EH (cell line): Measurements from ENCODE around the gene ZNF3.
A peak's percentile ranks its signal among the peaks of the same experiment; 100 is the strongest.

ENCODE experiments used
- DNase-seq: peaks from one replicate; pipeline ENCODE4 v3.0.0-alpha.2; 2015; ENCODE audit warnings: low read depth

Gene ZNF3

DNA sequence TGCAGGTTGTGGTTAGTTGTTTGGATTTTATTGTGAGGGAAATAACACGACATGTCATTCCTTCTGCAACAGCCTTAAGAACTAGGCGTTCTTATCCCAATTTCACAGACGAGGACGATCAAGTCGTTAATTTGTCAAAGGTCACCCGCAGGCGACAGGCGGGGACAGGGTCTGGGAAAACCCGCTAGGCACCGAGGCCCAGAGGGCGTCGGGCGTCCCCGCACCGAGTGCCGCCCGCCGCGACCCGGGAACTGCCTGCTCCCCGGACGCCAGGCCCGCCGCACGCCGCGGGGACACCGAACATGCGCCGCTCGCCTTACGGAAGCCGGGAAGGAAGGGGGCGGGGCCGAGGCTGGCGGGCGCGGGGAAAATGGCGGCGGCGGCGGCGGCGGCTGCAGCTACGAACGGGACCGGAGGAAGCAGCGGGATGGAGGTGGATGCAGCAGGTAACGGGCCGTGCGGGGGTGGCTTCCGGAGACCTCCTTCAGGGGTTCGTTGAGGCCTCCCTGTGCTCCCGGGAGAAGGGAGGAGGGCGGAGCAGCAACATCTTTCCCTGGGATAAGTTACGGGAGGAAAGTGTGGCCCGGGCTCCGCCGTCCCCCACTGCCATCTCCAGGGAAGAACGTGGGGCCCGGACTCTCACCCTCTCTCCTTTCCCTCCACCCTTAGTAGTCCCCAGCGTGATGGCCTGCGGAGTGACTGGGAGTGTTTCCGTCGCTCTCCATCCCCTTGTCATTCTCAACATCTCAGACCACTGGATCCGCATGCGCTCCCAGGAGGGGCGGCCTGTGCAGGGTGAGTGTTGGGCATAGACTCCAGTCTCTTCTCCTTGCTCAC lies 7.3 kb upstream of the ZNF3 start, which contains the start of gene COPS6:
TSS of gene COPS6 (plus strand) at position 349 of the 837 bp plus-strand sequence. CDS start at position 371, 22 bp downstream.
- peak; percentile 74 for DNase-seq

DNA sequence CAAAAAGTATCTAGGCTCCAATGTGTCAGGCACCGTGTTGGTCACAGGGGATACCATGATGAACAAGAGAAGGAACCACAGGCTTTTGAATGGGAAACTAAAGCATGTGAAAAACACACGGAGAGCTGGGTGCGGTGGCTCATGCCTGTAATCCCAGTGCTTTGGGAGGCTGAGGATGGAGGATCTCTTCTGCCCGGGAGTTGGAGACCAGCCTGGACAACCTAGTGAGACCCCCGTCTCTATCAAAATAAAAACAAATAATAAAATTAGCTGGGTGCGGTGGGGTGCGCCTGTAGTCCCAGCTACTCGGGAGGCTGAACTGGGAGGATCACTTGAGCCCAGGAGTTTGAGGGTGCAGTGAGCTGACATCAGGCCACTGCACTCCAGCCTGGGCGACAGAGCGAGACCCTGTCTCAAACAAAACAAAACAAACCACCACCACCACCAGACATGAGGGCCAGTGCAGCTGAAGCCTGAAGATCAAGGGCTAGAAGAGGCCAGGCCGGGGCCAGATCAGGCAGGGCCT lies 6.6 kb upstream of the ZNF3 start:
- no peak for DNase-seq

DNA sequence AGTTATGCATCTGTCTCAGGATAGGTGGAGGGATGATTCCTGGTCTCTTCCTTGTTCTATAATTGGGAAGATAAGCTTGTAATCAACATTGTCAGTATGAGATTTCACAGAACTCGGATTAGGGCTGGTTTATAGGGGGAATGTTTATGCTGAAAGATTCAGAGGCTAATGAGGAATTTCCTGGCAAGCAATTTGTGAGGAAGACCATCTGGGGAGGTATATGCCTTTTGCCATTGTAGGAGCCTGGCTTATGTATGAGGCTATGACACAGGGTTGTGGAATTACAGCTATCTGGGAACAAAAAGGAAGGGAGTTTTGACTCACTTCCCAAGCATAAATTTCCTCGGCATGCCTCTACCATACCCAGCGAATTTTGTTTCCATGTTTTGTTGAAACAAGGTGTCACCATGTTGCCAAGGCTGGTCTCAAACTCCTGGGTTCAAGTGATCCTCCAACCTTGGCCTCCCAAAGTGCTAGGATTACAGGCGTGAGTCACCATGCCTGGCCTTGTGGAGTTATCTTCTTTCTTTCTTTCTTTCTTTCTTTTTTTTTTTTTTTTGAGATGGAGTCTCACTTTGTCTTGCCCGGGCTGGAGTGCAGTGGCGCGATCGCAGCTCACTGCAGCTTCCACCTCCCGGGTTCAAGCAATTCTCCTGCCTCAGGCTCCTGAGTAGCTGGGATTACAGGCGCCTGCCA lies 5.7 kb upstream of the ZNF3 start:
- peak; percentile 100 for DNase-seq

DNA sequence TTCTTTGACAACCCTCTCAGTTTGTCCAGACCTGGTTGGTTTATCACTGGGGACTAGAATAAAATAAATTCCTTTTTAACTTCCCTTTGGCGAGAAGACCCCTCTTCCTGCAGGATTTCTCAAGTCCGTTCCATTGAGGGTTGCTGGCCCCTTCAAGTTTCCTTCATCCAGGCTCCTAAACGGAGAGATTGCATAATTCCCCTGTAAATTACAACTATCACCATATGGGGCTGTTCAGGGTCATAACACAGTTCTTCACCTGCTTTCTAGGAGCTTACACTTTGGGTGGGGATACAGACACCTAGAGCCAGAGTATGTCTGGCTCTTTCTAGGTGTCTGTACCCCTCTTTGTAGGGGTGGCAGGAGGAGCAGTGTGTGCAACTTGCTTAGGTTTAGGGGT lies 4.0 kb upstream of the ZNF3 start:
- no peak for DNase-seq

DNA sequence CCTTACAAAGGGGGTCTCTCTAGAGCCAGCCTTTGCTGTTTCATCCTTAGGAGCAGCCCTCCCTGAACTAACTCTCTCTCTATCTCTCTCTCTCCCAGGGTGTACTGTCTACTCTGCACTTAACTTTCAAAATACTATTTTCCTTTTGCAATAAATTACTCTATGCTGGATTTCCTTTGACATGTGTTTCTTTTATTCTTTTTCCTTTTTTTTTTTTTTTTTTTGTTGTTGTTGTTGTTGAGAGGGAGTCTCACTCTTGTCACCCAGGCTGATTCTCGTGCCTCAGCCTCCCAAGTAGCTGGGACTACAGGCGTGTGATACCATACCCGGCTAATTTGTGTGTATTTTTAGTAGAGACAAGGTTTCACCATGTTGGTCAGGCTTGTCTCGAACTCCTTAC lies 1.5 kb upstream of the ZNF3 start:
- DNase-seq = no peak

DNA sequence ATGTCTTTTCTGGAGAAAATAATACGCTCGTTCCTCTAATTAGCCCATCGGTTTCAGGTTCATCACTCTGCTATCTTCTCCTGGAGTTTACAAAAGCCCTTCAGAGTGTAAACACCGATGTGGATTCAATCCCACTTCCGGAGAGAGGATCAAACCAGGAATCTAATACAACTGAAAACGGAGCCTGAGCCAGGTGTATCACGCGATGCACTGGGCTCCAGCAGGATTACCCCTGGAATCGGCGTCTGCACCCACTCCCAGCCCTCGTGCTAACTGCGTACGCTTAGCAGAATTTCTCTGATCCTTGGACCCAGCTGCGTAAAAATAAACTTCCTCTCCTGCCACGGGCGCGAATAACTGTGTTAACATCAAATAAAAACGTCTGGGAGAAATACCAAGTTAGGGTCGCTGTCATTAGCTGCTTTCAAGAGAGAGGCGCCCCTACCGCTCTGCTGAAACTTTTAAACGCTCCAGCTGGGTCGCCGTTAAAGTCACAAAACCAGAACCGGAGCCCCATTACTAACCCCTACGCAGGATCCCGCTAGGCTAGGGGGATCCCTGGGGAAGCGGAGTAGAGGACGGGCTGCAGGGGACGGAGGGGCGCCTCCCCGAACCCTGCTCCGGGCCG lies 502 bp downstream of the ZNF3 start:
- peak; percentile 26 for DNase-seq

DNA sequence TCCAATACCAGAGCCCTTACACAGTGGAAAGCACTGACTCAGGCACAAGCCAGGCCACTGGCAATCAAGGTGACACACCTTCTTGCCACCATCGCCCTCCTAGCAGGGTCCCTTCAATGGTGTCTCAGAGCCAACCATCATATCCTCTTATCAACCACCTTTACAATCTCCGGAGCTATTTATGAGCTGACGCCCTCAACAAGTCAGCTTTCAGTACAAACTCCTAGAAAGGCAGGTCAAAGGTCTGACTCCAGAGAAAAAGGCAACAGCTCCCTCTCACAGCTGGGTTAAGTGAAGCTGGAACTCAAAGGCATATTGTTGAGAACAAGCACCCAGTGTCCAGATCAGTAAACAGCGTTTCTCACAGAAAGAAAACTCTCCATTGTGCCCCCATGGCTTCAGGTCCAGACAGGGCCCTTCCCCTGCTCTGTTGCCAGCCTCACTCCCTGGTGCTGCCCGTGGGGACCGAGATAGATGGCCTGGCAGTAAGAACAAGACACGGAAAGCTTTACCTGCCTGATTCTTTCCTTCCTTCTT lies 2.4 kb downstream of the ZNF3 start:
- no peak for DNase-seq

DNA sequence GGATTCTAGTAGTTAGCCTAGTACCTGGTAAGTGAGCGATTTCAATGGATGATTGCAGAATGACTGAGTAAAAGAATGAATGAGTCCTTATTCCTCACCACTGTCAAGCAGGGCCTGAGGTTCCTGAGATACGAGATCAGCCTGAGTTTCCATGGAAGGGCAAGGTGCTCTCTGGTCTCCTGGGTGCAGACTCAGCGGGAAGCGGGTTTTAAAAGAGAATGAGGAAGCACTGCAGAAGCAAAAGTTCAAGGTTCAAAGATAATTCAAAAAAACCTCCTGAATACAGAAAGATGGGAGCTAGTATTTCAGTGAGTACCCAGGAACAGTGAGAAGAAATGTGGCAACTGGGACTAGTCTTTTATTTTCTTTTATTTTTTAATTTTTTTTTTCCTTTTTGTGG lies 4.3 kb downstream of the ZNF3 start:
- DNase-seq = no peak

DNA sequence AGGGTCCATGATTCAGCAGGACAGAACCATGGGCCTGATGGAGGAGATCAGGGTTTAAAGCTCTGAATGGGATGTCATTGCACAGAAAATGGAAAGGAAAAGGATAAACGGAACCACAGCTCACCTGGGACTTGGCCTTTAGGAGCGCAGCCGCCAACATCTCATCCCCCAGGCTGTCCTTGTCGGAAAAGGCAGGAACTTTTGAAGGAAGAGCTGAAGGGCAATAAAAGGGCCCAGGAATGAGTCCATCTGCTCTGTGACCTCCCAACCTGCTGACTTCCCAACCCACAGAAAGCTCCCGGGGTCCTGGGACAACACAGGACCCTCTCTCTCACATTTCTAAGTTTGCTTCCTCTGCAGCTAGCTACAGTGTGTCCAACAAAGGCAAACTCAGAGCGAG lies 6.1 kb downstream of the ZNF3 start:
- no peak for DNase-seq

DNA sequence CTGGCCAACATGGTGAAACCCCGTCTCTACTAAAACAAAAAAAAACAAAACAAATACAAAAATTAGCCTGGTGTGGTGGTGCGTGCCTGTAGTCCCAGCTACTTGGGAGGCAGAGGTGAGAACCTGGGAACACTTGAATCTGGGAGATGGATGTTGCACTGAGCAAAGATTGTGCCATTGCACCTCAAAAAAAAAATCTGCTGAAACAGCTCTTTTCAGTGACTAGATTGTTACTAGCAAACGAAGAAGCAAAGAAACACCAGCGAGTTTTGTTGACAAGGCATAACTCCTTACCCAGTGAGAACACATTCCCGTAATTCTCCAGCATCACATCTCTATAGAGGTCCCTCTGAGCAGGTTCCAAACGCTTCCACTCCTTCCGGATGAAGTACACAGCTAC lies 6.7 kb downstream of the ZNF3 start:
- DNase-seq = no peak

DNA sequence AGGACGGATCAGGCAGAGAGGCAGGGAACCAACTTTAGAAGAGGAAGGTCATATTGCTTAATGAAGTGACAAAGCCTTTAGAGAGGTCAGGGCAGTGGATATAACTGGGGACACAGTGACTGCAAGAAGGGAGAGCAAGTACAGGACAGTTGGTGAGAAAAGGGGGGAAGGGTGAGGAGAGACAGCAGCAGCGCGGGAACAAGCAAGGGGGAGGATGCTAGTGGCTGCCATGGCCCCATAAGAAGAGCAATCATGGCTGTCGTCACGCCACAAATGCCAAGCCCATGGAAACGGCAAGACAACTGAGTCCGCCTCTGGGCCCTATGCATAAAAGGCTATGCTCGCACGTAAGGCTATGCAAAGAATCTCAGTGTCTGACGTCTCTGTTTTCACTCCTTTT lies 9.1 kb downstream of the ZNF3 start:
- DNase-seq = no peak

DNA sequence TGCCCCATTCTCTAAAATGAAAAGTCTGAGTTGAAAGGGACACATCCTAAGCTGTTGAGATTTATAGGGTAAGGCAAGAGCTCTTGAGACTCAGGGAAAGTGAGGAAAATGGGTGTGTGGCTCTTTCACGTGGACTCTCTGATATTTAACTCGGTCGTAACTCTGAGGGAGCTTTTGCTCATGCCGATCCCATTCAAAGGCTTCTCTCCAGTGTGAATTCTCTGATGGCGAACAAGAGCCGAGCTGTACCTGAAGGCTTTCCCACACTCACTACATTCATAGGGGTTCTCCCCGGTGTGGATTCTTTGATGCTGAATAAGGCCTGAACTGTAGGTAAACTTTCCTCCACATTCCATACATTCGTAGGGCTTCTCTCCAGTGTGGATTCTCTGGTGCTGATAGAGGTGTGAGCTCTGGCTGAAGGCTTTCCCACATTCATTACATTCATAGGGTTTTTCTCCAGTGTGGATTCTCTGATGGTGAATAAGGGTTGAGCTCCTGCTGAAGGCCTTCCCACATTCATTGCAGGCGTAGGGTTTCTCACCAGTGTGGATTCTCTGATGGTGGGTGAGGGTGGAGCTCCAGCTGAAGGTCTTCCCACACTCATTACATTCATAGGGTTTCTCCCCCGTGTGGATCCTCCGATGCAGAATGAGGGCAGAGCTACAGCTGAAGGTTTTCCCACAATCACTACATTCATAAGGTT lies 10.4 kb downstream of the ZNF3 start:
- no peak for DNase-seq

DNA sequence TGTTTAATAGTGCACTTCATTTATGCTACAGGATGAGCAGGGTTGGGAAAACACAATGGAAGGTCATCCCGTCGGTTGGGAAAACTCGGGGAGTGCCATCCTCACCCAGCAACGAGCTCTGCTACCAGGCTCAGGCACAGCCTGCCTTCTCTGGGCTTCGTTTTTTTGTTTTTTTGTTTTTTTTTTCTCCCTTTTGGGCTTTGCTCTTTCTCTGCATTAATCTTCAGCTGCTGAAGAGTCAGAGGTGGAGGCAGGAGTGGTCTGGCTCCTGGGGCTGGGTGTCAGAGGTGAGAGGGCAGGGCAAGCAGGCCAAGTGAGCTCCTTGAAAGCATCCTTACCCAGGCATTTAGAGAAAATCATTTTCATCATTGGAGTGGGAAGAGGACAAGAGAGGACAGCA lies 11.5 kb downstream of the ZNF3 start:
- no peak for DNase-seq

DNA sequence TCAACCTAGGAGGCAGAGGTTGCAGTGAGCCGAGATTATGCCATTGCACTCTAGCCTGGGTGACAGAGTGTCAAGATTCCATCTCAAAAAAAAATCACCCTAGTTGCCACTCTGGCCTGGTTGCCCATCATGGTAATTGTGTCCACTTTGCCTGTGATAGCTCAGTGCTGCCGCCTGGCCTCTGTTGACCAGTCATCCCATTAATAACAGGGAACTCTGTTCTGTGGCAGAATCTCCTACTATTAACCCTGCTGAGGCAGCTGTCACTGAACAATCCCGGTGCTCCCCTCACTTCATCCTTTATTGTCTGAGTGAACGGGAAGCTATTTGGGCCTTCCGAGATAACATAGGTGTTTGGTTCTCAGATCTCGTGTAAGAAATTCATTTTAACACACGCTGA lies 14.6 kb downstream of the ZNF3 start:
- DNase-seq = no peak

DNA sequence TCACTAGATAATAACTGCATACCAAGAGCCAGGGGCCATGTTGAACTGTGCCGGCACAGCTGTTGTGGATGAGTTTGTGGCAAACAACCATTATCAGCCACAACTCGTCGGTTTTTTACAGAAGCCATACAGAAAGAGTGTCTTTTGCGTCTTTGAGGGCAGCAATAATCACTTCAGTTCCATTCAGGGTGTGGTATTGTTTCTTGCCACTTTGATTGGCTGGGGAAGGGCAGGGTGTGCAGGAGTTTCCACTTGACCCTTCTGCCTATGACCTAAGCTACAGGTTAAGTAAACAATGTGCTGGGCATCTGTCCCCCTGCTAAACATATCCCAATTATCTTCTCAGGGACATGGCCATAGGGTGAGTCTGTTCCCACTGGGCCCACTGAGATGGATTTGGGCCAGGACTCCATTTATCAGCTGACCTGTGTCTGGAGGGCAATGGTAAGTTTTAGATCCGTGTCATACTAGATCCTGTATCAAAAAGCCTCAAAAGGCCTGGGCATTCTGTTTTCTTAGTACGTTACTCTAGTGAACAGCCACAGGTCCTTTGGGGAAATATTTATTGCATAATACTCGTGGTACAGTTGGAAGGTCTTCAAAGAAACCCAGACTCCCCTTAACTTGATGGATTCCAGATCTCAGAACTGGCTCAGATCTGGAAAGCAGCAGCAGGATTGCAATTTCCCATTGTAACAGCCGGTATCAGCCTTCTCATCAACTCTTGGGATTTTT lies 15.9 kb downstream of the ZNF3 start:
- peak; percentile 51 for DNase-seq

DNA sequence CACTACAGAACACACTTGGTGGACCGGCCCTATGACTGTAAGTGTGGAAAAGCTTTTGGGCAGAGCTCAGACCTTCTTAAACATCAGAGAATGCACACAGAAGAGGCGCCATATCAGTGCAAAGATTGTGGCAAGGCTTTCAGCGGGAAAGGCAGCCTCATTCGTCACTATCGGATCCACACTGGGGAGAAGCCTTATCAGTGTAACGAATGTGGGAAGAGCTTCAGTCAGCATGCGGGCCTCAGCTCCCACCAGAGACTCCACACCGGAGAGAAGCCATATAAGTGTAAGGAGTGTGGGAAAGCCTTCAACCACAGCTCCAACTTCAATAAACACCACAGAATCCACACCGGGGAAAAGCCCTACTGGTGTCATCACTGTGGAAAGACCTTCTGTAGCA lies 17.4 kb downstream of the ZNF3 start:
- no peak for DNase-seq

DNA sequence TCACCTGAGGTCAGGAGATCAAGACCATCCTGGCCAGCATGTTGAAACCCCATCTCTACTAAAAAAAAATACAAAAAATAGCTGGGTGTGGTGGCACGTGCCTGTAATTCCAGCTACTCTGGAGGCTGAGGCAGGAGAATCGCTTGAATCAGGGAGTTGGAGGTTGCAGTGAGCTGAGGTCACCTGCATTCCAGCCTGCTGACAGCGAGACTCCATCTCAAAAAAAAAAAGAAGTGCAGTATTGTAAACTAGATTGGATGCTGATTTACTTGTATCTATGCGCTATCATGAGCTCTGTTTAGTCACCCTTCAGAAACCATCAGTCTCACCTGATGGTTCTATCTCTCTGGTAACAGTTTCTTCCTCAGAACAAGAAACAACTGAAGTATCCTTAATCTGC lies 18.1 kb downstream of the ZNF3 start:
- no peak for DNase-seq

DNA sequence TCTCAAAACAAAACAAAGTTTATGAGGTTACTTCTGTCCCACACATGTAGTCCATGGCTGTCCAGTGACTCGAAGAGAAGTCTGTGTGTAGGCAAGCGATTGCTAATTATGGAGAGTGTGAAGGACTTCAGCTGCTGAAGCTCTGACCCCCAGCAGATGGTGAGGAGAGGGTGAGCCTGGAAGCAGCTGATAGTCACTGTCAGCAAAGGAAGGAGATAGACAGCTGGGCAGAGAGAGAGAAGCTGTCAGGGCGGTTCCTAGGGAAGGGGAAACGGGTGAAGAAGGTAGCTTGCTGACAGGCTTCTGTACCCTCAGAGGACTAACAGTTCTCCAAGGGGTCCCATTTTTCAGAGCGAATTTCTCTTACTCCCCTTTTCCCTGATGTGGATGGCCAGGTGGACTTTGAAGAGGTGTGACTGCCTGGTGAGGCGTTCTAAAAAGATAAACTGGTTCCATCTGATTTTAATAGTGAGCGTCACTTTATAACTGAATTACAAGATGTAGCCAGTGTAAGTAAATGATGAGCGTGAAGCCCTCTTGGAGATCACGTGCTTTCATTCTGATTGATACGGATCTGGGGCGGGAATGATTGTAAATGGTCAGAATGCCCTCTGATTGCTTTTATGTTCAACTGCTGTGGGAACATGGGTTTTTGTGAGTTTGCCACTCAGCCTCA lies 19.9 kb downstream of the ZNF3 start:
- DNase-seq = no peak

DNA sequence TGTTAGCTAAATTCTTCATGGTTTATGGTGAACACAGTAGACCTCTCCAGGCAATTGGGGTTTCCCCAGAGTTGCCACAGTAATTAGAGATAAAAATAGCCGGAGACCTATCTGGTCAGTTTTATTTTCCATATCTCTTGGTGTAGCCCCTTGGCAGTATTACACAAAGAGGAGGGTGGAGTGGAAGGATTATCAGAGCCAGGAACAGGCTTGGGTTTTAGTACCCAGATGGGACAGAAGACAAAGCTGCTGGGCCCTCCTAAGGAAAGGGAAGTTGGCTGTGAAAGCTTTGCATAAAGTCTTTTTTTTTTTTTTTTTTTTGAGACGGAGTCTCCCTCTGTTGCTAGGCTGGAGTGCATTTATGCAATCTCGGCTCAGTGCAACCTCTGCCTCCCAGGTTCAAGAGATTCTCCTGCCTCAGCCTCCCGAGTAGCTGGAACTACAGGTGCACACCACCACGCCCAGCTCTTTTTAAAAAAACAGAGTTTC lies 22.2 kb downstream of the ZNF3 start:
- no peak for DNase-seq

DNA sequence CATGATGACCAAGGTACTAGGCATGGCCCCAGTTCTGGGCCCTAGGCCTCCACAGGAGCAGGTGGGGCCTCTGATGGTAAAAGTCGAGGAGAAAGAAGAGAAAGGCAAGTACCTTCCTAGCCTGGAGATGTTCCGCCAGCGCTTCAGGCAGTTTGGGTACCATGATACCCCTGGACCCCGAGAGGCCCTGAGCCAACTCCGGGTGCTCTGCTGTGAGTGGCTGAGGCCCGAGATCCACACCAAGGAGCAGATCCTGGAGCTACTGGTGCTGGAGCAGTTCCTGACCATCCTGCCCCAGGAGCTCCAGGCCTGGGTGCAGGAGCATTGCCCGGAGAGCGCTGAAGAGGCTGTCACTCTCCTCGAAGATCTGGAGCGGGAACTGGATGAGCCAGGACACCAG lies 24.5 kb downstream of the ZNF3 start:
- DNase-seq = no peak

DNA sequence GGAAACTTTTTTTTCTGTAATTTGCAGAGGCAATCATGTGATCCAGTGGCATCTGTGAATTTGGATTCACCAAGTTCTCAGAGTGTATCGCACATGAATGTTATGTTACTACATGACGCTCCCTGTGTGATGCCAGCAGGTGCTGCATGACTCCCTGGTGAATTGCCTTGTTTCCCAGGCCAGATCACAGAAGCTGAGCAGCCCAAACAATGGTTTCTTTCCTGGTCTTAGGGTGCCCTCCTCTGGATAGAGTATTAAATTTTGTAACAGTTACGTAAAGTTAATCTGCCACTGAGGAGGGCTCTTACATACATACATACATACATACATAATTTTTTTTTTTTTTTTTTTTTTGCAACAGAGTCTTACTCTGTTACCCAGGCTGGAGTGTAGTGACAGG lies 28.3 kb downstream of the ZNF3 start:
- peak; percentile 61 for DNase-seq
